GM12874 (cell line): ENCODE results near the gene CTIF.

Experiments used
- CTCF ChIP-seq: IDR thresholded peaks from 2 replicates; pipeline ENCODE4 v1.5.1; 2011; ENCODE audit warnings: low read depth, mild to moderate bottlenecking, control low read depth, low read length, moderate library complexity; ENCODE audit not compliant: insufficient read depth

Gene CTIF

DNA sequence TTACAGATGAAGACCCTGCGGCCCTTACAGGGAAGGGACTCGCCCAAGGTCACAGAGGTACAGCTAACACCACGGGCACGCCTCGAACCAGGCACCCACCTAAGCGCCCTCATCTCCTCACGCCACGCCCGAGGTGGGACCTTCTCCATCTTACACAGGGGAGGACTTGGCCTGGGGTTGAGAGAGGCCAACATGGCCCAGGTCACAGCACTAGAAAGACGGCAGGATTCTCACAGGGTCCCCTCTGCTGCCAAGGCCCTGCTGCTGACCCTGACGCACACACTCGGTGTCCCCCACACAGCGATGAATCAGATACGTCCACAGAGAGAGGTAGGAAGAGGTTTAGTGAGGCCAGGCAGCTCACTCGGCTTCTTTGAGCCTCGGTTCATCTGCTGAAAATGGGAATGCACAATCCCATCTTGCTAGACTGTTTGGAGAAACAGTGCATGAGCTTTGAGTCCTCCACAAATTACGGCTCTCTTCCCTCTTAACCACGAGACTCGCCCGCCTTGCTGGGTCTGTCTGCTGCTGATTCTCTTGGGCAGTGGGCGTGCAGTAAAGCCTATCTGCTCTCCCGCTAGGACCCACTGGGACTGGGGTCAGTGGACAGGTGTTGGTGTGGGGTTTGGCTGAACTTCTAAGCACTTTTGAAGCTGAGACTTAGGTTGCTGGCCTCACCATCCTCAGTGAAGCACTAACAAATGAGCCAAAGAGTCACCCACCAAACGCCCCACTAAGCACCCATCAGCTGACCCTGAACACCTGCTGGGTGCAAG lies 332.7 kb downstream of the CTIF start:
- TF ChIP-seq CTCF: no peak

DNA sequence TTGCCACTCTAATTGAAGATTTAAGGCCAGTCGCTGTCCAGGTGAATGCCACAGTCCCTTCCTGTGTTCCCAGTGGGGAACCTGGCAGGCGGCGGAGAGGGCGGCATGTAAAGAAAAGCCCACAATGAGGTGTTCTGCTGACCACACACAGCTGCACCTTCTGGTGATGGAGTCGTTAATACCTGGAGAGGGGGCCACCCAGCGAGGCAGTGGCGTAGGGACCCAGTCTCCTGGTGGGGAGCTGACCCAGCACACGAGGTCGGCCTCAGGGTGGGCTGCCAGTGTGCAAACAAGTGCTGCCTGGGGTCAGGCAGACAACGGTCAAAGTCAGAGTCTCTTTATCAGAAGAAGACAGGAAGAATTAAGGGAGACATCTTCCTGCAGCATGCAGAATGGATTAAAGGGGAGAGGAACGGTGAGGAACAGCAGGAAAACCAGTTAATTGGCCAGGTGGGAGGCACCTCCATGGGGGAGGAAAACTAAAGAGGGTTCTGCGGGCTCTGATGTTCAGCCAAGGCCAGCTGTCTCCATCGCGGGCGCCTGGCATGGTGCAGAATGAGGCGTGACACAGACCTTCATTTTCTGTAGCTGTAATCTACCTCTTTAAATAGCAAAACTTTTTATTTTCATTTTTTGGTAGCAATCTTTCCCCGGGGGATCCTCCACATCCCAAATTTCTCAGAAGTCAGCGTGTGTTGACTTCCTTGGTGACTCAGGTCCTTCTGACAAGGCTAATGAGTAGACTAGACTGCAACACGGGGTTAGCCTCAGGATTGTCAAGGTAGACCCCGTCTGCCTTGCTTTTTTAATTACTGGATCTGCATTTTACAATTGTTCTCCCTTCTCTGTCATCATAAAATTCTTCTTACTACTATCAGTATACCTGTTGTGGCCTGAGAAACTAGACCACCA lies 333.7 kb downstream of the CTIF start:
- TF ChIP-seq CTCF: no peak

- no peak for TF ChIP-seq CTCF
Observed at GRCh38 chr18:48874233-48874632, 335.4 kb downstream of the CTIF start.

- TF ChIP-seq CTCF: no peak
Observed at GRCh38 chr18:48874701-48875162, 335.9 kb downstream of the CTIF start.

GRCh38 chr18:48875314-48875941 lies 336.6 kb downstream of the CTIF start:
- no peak for TF ChIP-seq CTCF

DNA sequence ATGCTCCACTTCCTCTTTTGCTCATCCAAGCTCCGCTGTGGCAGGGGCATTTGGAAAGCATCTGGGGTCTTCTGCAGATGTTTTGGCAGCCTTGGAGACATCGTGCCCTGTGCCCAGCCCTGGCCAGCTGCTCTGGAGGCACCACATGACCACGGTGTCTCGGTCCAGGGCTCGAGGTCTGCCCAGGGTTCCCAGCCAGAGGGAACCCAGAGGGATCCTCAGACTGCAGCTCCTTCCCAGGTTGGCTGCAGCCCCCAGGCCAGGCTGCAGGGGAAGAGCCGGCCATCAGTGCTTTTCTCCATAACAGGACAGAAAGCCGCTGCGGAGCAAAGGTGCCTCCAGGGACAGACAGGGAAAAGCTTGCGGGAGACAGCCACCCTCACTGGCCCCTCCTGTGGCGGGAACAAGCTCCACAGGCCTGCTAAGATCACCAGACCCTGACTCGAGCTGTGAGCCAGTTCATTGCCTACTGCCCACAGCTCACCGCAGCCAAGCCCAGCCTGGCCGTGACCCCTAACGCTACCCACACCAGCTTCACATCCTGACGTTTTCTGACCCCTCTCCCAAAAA lies 337.2 kb downstream of the CTIF start:
- no peak for TF ChIP-seq CTCF

- TF ChIP-seq CTCF: no peak
Observed at GRCh38 chr18:48876590-48876989, 337.8 kb downstream of the CTIF start.
